SU-DHL-6 (cell line): ENCODE measurements around the gene ITGB5.

Source experiments
- CTCF ChIP-seq: fragments of 200-600 bp; sonication (generic); IDR thresholded peaks from one replicate; pipeline ENCODE4 v1.5.1; 2017; ENCODE audit warnings: antibody characterized with exemption, mild to moderate bottlenecking, low read length, moderate library complexity; ENCODE audit not compliant: insufficient read depth, poor library complexity, severe bottlenecking
- EZH2phosphoT487 ChIP-seq: fragments of 200-600 bp; sonication (generic), shearing (Covaris generic); conservative IDR thresholded peaks from 2 replicates; pipeline ENCODE4 v1.6.1; 2018; ENCODE audit warnings: mild to moderate bottlenecking, antibody characterized with exemption, low read length, moderate library complexity, mixed read lengths

GRCh38 chr3:124837730-124838186 is 49.4 kb downstream of the ITGB5 start:
- TF ChIP-seq CTCF: no peak
- no peak for TF ChIP-seq EZH2phosphoT487
